Kidney (tissue), 14 donors: Measurements from ENCODE around the gene HRH2. TPM values are rescaled to one million over a fixed set of nuclear protein-coding genes. Genes with fewer than 3 reads are reported as not detected.
A peak's percentile ranks its signal among the peaks of the same experiment; 100 is the strongest.

ENCODE experiments used
- DNase-seq, 5 donors: peaks; one replicate each; pipeline ENCODE4 v3.0.0-alpha.2; 2013 to 2020
- FAIRE-seq: peaks from 2 replicates; lab custom pipeline; 2012; peaks lifted over from hg19 to GRCh38; lab: Jason Lieb, UNC
- H3K27ac ChIP-seq, 2 donors: one replicate each; pipeline ENCODE4 v1.7.0; 2013; ENCODE audit warnings: low read depth in 2 of 2, low read length in 2 of 2, inconsistent platforms in 1 of 2
- H3K27me3 ChIP-seq: one replicate; pipeline ENCODE4 v1.7.1; 2013; ENCODE audit warnings: low read length, inconsistent platforms; ENCODE audit not compliant: control insufficient read depth, insufficient read depth
- H3K36me3 ChIP-seq, 3 donors: one replicate each; pipeline versions ENCODE4 v1.7.0 to v1.7.1; 2013; ENCODE audit warnings: low read length in 3 of 3, control low read depth in 1 of 3, inconsistent platforms in 1 of 3; ENCODE audit not compliant: insufficient read depth in 3 of 3, control insufficient read depth in 2 of 3
- H3K4me1 ChIP-seq, 3 donors: one replicate each; pipeline versions ENCODE4 v1.7.0 to v1.7.1; 2013; ENCODE audit warnings: low read length in 3 of 3, inconsistent platforms in 1 of 3, low read depth in 1 of 3; ENCODE audit not compliant: control insufficient read depth in 2 of 3, insufficient read depth in 2 of 3
- H3K4me3 ChIP-seq, 3 donors: one replicate each; pipeline versions ENCODE4 v1.7.0 to v1.8.1; 2013; ENCODE audit warnings: low read length in 3 of 3, control low read depth in 1 of 3, inconsistent platforms in 1 of 3
- H3K9ac ChIP-seq, 3 donors: one replicate each; pipeline versions ENCODE4 v1.7.0 to v1.7.1; 2013; ENCODE audit warnings: low read length in 3 of 3, control low read depth in 1 of 3, inconsistent platforms in 1 of 3
- H3K9me3 ChIP-seq, 3 donors: one replicate each; pipeline versions ENCODE4 v1.7.0 to v1.7.1; 2013; ENCODE audit warnings: low read length in 3 of 3, control low read depth in 1 of 3, inconsistent platforms in 1 of 3; ENCODE audit not compliant: control insufficient read depth in 2 of 3, insufficient read depth in 1 of 3
- intact Hi-C: fragments of 100-400 bp; cut with DNase I; formaldehyde crosslinking; loops from one replicate; pipeline ENCODE4 v1.11.1; 2022
- polyA plus RNA-seq: library from polyadenylated mRNA; stranded (reverse); fragments of 350-450 nt; fragmentation: Illumina TruSeq; extraction: RNeasy Lipid Tissue Mini Kit (QIAGEN cat#74804); gene quantifications from one replicate; pipeline ENCODE4 v1.2.3, GENCODE V29; 2014; ENCODE audit warnings: low read depth, low replicate concordance; ENCODE audit not compliant: insufficient read depth
- total RNA-seq: library from RNA; stranded (reverse); fragmentation: NEBNext Ultra II Directional; extraction: Animal tissue kit (Norgen Biotek cat#: 25700); gene quantifications from one replicate; pipeline ENCODE4 v1.2.1, GENCODE V29; 2021
- TF ChIP-seq, protein P1 (sequence below): IDR thresholded peaks from 3 replicates; pipeline ENCODE4 v1.5.1; 2012; ENCODE audit warnings: mild to moderate bottlenecking, moderate library complexity, borderline replicate concordance; ENCODE audit not compliant: insufficient read depth; ENCODE audit errors: extremely low read depth
- donor health status: control.
- donor health status: control.
- donor health status: control.
- donor health status: control.
- donor health status: control.
- donor health status: DM: yes; HTN: yes; CAD: no.
- donor health status: Normal renal cell carcinoma (clear cell type).

HRH2 gene
- total and polyA plus RNA-seq, 2 donors from 2014 or later: 1.9 to 10.6 TPM

DNA sequence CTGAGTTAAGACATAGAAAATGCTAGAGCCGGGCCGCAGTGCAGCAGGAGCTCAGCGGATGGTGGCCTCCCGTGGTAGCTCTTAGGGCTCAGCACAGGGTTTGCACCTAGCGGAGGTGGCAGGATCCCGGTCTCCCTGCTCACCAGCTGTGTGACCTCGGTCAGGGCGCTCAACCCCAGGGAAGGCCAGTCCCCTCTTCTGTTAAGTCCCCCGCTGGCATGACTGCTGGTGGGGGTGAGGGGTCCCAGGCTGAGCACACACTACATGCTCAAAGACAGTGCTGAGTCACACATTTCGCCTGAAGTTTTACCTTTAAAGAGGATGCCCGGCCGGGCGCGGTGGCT lies 39.0 kb downstream of the HRH2 start:
- no peak for FAIRE-seq
- intact Hi-C loops: no loop called here
- no peak overlapping the region for H3K27ac ChIP-seq
- no peaks in the 10 kb centered on the region for H3K27me3 ChIP-seq
- no peak for DNase-seq
- H3K4me3 ChIP-seq: no peak overlapping the region
- no peak overlapping the region for H3K9ac ChIP-seq
- H3K4me1 ChIP-seq: no peaks in the 10 kb centered on the region
- H3K9me3 ChIP-seq: no peaks in the 10 kb centered on the region
- no peaks in the 10 kb centered on the region for H3K36me3 ChIP-seq
- TF ChIP-seq, protein P1, sequence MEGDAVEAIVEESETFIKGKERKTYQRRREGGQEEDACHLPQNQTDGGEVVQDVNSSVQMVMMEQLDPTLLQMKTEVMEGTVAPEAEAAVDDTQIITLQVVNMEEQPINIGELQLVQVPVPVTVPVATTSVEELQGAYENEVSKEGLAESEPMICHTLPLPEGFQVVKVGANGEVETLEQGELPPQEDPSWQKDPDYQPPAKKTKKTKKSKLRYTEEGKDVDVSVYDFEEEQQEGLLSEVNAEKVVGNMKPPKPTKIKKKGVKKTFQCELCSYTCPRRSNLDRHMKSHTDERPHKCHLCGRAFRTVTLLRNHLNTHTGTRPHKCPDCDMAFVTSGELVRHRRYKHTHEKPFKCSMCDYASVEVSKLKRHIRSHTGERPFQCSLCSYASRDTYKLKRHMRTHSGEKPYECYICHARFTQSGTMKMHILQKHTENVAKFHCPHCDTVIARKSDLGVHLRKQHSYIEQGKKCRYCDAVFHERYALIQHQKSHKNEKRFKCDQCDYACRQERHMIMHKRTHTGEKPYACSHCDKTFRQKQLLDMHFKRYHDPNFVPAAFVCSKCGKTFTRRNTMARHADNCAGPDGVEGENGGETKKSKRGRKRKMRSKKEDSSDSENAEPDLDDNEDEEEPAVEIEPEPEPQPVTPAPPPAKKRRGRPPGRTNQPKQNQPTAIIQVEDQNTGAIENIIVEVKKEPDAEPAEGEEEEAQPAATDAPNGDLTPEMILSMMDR: no peak

DNA sequence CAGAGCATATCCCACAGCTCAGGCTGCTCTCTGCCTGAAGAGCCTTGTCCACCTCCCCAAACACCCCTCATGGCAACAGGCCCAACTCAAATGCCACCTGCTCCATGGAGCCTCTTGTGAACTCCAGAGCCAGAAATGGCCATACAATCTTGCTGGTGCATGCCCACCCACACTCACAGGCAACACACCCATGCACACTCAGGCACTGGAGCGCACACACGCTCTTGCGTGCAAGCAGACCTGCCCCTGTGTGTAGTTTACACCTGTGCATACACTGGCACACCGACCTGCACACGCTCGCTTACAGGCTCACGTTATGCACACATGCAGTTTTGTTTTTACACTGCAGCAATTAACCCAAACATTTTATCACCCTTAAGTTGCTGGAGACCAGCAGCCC lies 40.0 kb downstream of the HRH2 start:
- Histone ChIP-seq H3K9ac (no peak overlapping the region), H3K4me3 (no peak overlapping the region), H3K9me3 (no peaks in the 10 kb centered on the region), H3K27ac (no peak overlapping the region), H3K36me3 (no peaks in the 10 kb centered on the region), H3K27me3 (no peaks in the 10 kb centered on the region), H3K4me1 (no peaks in the 10 kb centered on the region)
- DNase-seq (peak in 1 of 5 donors; percentile 43), FAIRE-seq (no peak)
- TF ChIP-seq, protein P1: no peak
- intact Hi-C loops: no loop called here

DNA sequence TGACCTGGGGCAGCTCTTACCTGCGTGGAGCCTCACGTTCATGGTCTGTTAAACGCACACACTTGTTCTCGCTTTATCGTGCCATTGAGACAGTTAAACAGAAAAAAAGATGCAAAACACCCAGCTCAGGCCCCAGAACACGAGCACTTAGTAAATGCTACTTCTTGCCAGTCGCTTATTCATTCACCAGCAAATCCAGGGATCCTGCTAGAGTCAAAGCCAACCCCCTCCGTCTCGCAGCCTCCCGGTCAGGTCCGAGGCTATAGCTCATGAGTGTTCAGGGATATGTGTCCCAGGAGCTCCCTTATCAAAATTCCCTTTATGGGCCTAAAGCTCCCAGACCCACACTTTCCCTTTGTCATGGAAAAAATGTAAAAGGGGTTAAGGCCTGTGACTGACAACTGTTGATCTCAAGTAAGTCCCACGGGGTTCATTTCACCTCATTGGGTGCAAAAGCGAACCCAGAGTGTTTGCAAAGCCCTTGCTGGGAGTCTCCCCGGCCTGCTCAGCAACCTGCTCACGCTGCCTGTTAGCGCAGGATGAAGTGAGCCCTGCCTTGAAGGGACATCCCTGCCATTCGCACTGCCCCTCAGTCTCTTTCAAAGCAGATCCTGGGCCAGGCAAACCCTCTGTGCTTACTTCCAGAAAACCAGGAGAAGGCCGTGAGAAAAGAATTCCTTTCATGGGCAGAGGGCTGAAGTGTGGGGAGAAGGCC lies 40.7 kb downstream of the HRH2 start:
- Histone ChIP-seq H3K36me3 (no peaks in the 10 kb centered on the region), H3K9me3 (peaks cover 0 to 3% (median 0%) of the 10 kb centered on the region in 3 donors), H3K9ac (no peak overlapping the region), H3K4me3 (no peak overlapping the region), H3K4me1 (no peaks in the 10 kb centered on the region), H3K27me3 (no peaks in the 10 kb centered on the region), H3K27ac (no peak overlapping the region)
- intact Hi-C loops: no loop called here
- DNase-seq (peak in 1 of 5 donors; percentile 20), FAIRE-seq (no peak)
- TF ChIP-seq, protein P1: no peak
